Endothelial cell (in vitro differentiated cells): ENCODE measurements around the gene SPPL2C. TPM values are rescaled to one million over a fixed set of nuclear protein-coding genes. Genes with fewer than 3 reads are reported as not detected.

ENCODE experiments used
- DNase-seq: peaks from one replicate; pipeline ENCODE4 v3.0.0; 2021; ENCODE audit warnings: low spot score
- H3K27ac Mint-ChIP-seq: one replicate; pipeline ENCODE4 v1.8.0; 2021; ENCODE audit warnings: mixed read lengths, inconsistent platforms; ENCODE audit not compliant: unreplicated experiment
- H3K27me3 Mint-ChIP-seq: one replicate; pipeline ENCODE4 v1.8.0; 2021; ENCODE audit warnings: mild to moderate bottlenecking, moderate library complexity, mixed read lengths, inconsistent platforms; ENCODE audit not compliant: unreplicated experiment
- H3K36me3 Mint-ChIP-seq: one replicate; pipeline ENCODE4 v1.8.0; 2021; ENCODE audit warnings: mild to moderate bottlenecking, low read depth, mixed read lengths, inconsistent platforms; ENCODE audit not compliant: unreplicated experiment
- H3K4me1 Mint-ChIP-seq: one replicate; pipeline ENCODE4 v1.8.0; 2021; ENCODE audit warnings: mild to moderate bottlenecking, mixed read lengths, inconsistent platforms; ENCODE audit not compliant: unreplicated experiment
- H3K4me3 Mint-ChIP-seq: one replicate; pipeline ENCODE4 v1.8.0; 2021; ENCODE audit warnings: mild to moderate bottlenecking, mixed read lengths, inconsistent platforms; ENCODE audit not compliant: unreplicated experiment
- H3K9me3 Mint-ChIP-seq: one replicate; pipeline ENCODE4 v1.8.0; 2021; ENCODE audit warnings: mixed read lengths, inconsistent platforms; ENCODE audit not compliant: unreplicated experiment
- total RNA-seq: library from RNA; stranded (reverse); fragmentation: NEBNext Ultra II Directional; extraction: Animal tissue kit (Norgen Biotek cat#: 25700); gene quantifications from one replicate; pipeline ENCODE4 v1.2.1, GENCODE V29; 2021; ENCODE audit not compliant: unreplicated experiment
- TF ChIP-seq, protein P1 (sequence below): fragments of 200-600 bp; sonication (generic); IDR thresholded peaks from one replicate; pipeline ENCODE4 v1.5.0; 2021; ENCODE audit warnings: antibody characterized with exemption; ENCODE audit not compliant: unreplicated experiment

The SPPL2C gene
- total RNA-seq, 1 donor from 2014 or later: not detected

DNA sequence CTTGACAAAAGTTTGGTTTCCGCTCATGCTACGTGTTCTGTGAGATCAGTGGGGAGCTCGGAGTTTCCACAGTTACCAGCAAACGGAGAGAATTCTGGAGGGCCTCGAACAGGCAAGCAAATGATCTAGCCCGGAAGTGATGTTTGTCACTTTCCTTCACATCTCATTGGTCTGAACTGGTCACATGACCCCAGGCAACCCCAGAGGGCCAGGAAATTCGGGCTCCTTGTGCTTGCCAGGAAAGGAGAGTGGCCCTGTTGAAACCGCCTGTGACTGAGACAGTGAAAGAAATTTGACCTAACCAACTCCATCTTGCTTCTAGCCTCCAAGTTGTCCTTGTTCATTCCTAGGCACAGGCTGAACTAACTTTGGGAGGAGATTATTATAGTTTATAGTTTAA lies 23.0 kb downstream of the SPPL2C start:
- TF ChIP-seq, protein P1, sequence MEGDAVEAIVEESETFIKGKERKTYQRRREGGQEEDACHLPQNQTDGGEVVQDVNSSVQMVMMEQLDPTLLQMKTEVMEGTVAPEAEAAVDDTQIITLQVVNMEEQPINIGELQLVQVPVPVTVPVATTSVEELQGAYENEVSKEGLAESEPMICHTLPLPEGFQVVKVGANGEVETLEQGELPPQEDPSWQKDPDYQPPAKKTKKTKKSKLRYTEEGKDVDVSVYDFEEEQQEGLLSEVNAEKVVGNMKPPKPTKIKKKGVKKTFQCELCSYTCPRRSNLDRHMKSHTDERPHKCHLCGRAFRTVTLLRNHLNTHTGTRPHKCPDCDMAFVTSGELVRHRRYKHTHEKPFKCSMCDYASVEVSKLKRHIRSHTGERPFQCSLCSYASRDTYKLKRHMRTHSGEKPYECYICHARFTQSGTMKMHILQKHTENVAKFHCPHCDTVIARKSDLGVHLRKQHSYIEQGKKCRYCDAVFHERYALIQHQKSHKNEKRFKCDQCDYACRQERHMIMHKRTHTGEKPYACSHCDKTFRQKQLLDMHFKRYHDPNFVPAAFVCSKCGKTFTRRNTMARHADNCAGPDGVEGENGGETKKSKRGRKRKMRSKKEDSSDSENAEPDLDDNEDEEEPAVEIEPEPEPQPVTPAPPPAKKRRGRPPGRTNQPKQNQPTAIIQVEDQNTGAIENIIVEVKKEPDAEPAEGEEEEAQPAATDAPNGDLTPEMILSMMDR: no peak
- H3K27ac Mint-ChIP-seq: no peak overlapping the region
- H3K36me3 Mint-ChIP-seq: no peaks in the 10 kb centered on the region
- peaks cover 2% of the 10 kb centered on the region for H3K27me3 Mint-ChIP-seq
- no peak for DNase-seq
- peaks cover 21% of the 10 kb centered on the region for H3K4me1 Mint-ChIP-seq
- H3K4me3 Mint-ChIP-seq: no peak overlapping the region
- H3K9me3 Mint-ChIP-seq: no peaks in the 10 kb centered on the region

GRCh38 chr17:45868276-45868675 lies 23.6 kb downstream of the SPPL2C start:
- no peaks in the 10 kb centered on the region for H3K36me3 Mint-ChIP-seq
- no peaks in the 10 kb centered on the region for H3K9me3 Mint-ChIP-seq

DNA sequence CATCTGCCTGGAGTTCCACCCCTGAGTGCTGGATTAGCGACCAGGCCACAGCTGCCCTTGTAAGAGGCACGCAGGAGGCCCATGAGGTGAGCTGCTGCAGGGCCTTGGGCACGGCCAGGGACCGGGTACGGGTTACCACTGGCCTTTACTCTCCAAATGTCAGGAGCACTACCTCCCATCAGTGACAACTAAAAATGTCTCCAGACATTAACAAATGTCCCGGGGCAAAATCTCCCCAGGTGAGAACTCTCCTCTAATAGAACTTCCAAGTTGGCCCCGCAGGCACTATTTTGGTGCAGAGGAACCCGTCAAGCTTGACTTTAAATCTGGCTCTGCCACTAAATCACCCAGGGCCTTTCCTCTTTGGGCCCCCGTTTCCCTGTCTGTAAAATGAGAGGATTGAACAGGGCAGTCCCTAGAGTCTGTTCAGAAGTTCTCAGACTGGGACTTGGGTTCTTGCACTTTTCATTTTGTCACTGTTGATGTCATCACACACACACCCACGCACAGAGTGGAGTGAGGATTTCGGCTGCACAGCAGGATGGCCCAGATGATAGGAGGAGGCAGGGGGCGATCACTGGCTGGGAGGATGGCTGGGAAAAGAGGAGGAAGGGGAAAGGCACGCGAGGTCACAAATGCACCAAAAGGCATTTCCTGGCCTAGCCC lies 25.1 kb downstream of the SPPL2C start:
- no peaks in the 10 kb centered on the region for H3K9me3 Mint-ChIP-seq
- H3K4me1 Mint-ChIP-seq: peaks cover 11% of the 10 kb centered on the region
- H3K36me3 Mint-ChIP-seq: no peaks in the 10 kb centered on the region
- no peak overlapping the region for H3K27ac Mint-ChIP-seq
- peaks cover 2% of the 10 kb centered on the region for H3K27me3 Mint-ChIP-seq
- H3K4me3 Mint-ChIP-seq: no peak overlapping the region
- no peak for DNase-seq
- TF ChIP-seq, protein P1: no peak

More at GRCh38 chr17:45868276-45868675, 23.6 kb downstream of the SPPL2C start:
- TF ChIP-seq, protein P1: no peak
- peaks cover 21% of the 10 kb centered on the region for H3K4me1 Mint-ChIP-seq
- H3K4me3 Mint-ChIP-seq: no peak overlapping the region
- H3K27me3 Mint-ChIP-seq: peaks cover 2% of the 10 kb centered on the region
- no peak overlapping the region for H3K27ac Mint-ChIP-seq
- no peak for DNase-seq

GRCh38 chr17:45870342-45870974 lies 25.8 kb downstream of the SPPL2C start:
- Mint-ChIP-seq H3K4me3 (no peak overlapping the region), H3K36me3 (no peaks in the 10 kb centered on the region), H3K9me3 (no peaks in the 10 kb centered on the region), H3K4me1 (peaks cover 9% of the 10 kb centered on the region), H3K27me3 (peaks cover 2% of the 10 kb centered on the region), H3K27ac (no peak overlapping the region)
- DNase-seq: no peak
- TF ChIP-seq, protein P1: no peak

DNA sequence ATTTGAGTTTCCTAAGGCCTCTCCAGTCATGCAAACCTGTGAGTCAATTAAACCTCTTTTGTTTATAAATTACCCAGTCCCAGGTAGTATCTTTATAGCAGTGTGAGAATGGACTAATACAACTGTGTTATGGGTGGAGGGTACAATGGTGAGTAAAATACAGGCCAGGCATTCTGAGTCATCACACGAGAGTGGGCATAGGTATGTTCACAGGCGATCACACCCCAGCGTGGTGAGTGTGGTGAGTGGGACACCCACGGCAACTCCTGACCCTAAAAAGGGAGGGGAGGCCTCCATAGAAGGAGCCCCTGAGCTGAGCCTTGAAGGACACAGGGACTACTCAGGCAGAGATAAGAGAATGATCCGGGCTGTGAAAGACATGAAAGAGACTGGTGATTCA lies 27.0 kb downstream of the SPPL2C start:
- peaks cover 9% of the 10 kb centered on the region for H3K4me1 Mint-ChIP-seq
- no peak for DNase-seq
- no peaks in the 10 kb centered on the region for H3K9me3 Mint-ChIP-seq
- no peak overlapping the region for H3K27ac Mint-ChIP-seq
- peaks cover 2% of the 10 kb centered on the region for H3K27me3 Mint-ChIP-seq
- no peaks in the 10 kb centered on the region for H3K36me3 Mint-ChIP-seq
- no peak overlapping the region for H3K4me3 Mint-ChIP-seq
- TF ChIP-seq, protein P1: no peak
